A549 (cell line): ENCODE data around the gene PGGHG. TPM values are rescaled to one million over a fixed set of nuclear protein-coding genes. Genes with fewer than 3 reads are reported as not detected.

Experiments
- ATAC-seq, 2 experiments: fragments of 200-7000 bp in 1 of 2; fragments of >200 bp in 1 of 2; cut with Nextera tagmentation in 1 of 2; cut with Tn5 transposase in 1 of 2; 3 replicates each; pipeline versions ENCODE4 v1.8.0 to v1.9.1; 2018 to 2020; ENCODE audit warnings: mild to moderate bottlenecking in 1 of 2, moderate library complexity in 1 of 2
- CTCF ChIA-PET: fragments of 300-600 bp; sonication (Branson Sonifier 250); formaldehyde crosslinking; extraction: SDS; loops from one replicate; lab custom pipeline; 2021; ENCODE audit warnings: antibody characterized with exemption, inconsistent platforms; lab: Yijun Ruan, JAX
- POLR2A ChIA-PET: fragments of 350-600 bp; formaldehyde crosslinking; extraction: SDS; loops from one replicate; lab custom pipeline; 2021; ENCODE audit warnings: antibody characterized with exemption, inconsistent platforms; lab: Yijun Ruan, JAX
- DNase-seq, 2 experiments: peaks; one replicate each; pipeline versions ENCODE4 v3.0.0 to v3.0.0-alpha.2; 2011 to 2016; ENCODE audit warnings: low read depth in 1 of 2, low spot score in 1 of 2
- FAIRE-seq: peaks from 2 replicates; lab custom pipeline; 2011; peaks lifted over from hg19 to GRCh38; lab: Jason Lieb, UNC
- H3K27ac ChIP-seq, 2 experiments: fragments of >200 bp; sonication (Bioruptor Twin); formaldehyde crosslinking; 3 replicates each; pipeline ENCODE4 v1.5.1; 2016 to 2017
- H3K4me1 ChIP-seq: fragments of >200 bp; sonication (Bioruptor Twin); formaldehyde crosslinking; 3 replicates; pipeline ENCODE4 v1.6.1; 2016
- H3K4me2 ChIP-seq: fragments of >200 bp; sonication (Bioruptor Twin); formaldehyde crosslinking; 3 replicates; pipeline ENCODE4 v1.6.1; 2016
- H3K4me3 ChIP-seq: fragments of >200 bp; sonication (Bioruptor Twin); formaldehyde crosslinking; 3 replicates; pipeline ENCODE4 v1.5.1; 2016
- H3K9me3 ChIP-seq: fragments of >200 bp; sonication (Bioruptor Twin); formaldehyde crosslinking; 3 replicates; pipeline ENCODE4 v1.6.1; 2016
- CBX2 ChIP-seq: fragments of 200-600 bp; sonication (generic); IDR thresholded peaks from 2 replicates; pipeline ENCODE4 v1.6.1; 2016; ENCODE audit warnings: low read depth, mild to moderate bottlenecking, borderline replicate concordance
- CEBPB ChIP-seq, 2 experiments: fragments of >200 bp in 1 of 2; sonication (Bioruptor Twin) in 1 of 2; formaldehyde crosslinking in 1 of 2; IDR thresholded peaks; 2 replicates each; pipeline ENCODE4 v1.6.1; 2012 to 2016
- CTCF ChIP-seq: fragments of >200 bp; sonication (Bioruptor Twin); formaldehyde crosslinking; IDR thresholded peaks from 3 replicates; pipeline ENCODE4 v1.5.1; 2016
- EP300 ChIP-seq, 2 experiments: fragments of >200 bp; sonication (Bioruptor Twin); formaldehyde crosslinking; IDR thresholded peaks; 2 replicates in 1 of 2; 3 replicates in 1 of 2; pipeline ENCODE4 v1.6.1; 2016 to 2017
- FOSB ChIP-seq: fragments of 250-450 bp; sonication (Bioruptor Pico); IDR thresholded peaks from 2 replicates; pipeline ENCODE4 v1.5.0; 2020; ENCODE audit warnings: mild to moderate bottlenecking, moderate library complexity
- FOSL2 ChIP-seq, 2 experiments: fragments of 450-650 bp in 1 of 2; fragments of >200 bp in 1 of 2; sonication (Bioruptor Twin) in 1 of 2; formaldehyde crosslinking; IDR thresholded peaks; 2 replicates each; pipeline versions ENCODE4 v1.5.0 to v1.6.1; 2016 to 2020; ENCODE audit warnings: mild to moderate bottlenecking in 1 of 2, moderate library complexity in 1 of 2
- GATA3 ChIP-seq: IDR thresholded peaks from 2 replicates; pipeline ENCODE4 v1.6.1; 2012; ENCODE audit warnings: borderline replicate concordance
- HMGXB4 ChIP-seq: fragments of 250-450 bp; sonication (Bioruptor Pico); IDR thresholded peaks from 2 replicates; pipeline ENCODE4 v1.5.0; 2021; ENCODE audit warnings: mild to moderate bottlenecking, moderate library complexity, borderline replicate concordance
- JUN ChIP-seq, 2 experiments: fragments of >200 bp; sonication (Bioruptor Twin); formaldehyde crosslinking; IDR thresholded peaks; 2 replicates in 1 of 2; 3 replicates in 1 of 2; pipeline ENCODE4 v1.6.1; 2016 to 2017
- JUNB ChIP-seq: fragments of >200 bp; sonication (Bioruptor Twin); formaldehyde crosslinking; IDR thresholded peaks from 2 replicates; pipeline ENCODE4 v1.6.1; 2016
- MAX ChIP-seq: IDR thresholded peaks from 2 replicates; pipeline ENCODE4 v1.6.1; 2012
- NFE2L2 ChIP-seq: fragments of 150-350 bp; conservative IDR thresholded peaks from 2 replicates; pipeline ENCODE4 v1.6.1; 2014; ENCODE audit warnings: low read length
- NPAS2 ChIP-seq: fragments of 250-450 bp; sonication (Bioruptor Pico); IDR thresholded peaks from 2 replicates; pipeline ENCODE4 v1.8.0; 2022; ENCODE audit warnings: mild to moderate bottlenecking, moderate library complexity, borderline replicate concordance
- NR3C1 ChIP-seq: fragments of >200 bp; sonication (Bioruptor Twin); formaldehyde crosslinking; IDR thresholded peaks from 3 replicates; pipeline ENCODE4 v1.6.1; 2017
- POLR2A ChIP-seq: IDR thresholded peaks from 2 replicates; pipeline ENCODE4 v1.6.1; 2012; ENCODE audit warnings: mild to moderate bottlenecking, low read length
- POLR2AphosphoS2 ChIP-seq: conservative IDR thresholded peaks from 2 replicates; pipeline ENCODE4 v1.6.1; 2012; ENCODE audit warnings: low read length, improper control_type of control experiment, inconsistent platforms
- RAD21 ChIP-seq, 2 experiments: fragments of >200 bp in 1 of 2; sonication (Bioruptor Twin) in 1 of 2; formaldehyde crosslinking in 1 of 2; IDR thresholded peaks in 1 of 2; conservative IDR thresholded peaks in 1 of 2; 2 replicates in 1 of 2; 3 replicates in 1 of 2; pipeline ENCODE4 v1.6.1; 2012 to 2018; ENCODE audit warnings: inconsistent platforms in 1 of 2
- RCOR1 ChIP-seq: fragments of 150-350 bp; IDR thresholded peaks from 2 replicates; pipeline ENCODE4 v1.6.1; 2014; ENCODE audit warnings: antibody characterized with exemption, low read length, low read depth
- RFX5 ChIP-seq: fragments of 450-650 bp; IDR thresholded peaks from 2 replicates; pipeline ENCODE4 v1.7.1; 2014; ENCODE audit warnings: antibody characterized with exemption, mild to moderate bottlenecking, moderate library complexity
- SREBF2 ChIP-seq: fragments of 450-650 bp; IDR thresholded peaks from 2 replicates; pipeline ENCODE4 v1.6.1; 2014; ENCODE audit warnings: mild to moderate bottlenecking, moderate library complexity
- ZFP36 ChIP-seq: fragments of 450-650 bp; IDR thresholded peaks from 2 replicates; pipeline ENCODE4 v1.6.1; 2014; ENCODE audit warnings: borderline replicate concordance; ENCODE audit not compliant: partially characterized antibody
- ZSCAN20 ChIP-seq: fragments of 250-450 bp; sonication (Bioruptor Pico); IDR thresholded peaks from 2 replicates; pipeline ENCODE4 v1.8.0; 2022; ENCODE audit warnings: mild to moderate bottlenecking, moderate library complexity
- WGBS: methylation state at CpG from one replicate; pipeline ENCODE4 v1.1.6; 2017; ENCODE audit errors: missing lambda C conversion rate; 5-methylcytosine and 5-hydroxymethylcytosine counted together
- polyA plus RNA-seq, 4 experiments: library from polyadenylated mRNA; depleted of rRNA in 3 of 4; stranded (reverse); fragments of >200 nt; fragmentation: RNase III in 1 of 4; extraction: RNeasy Plus Mini Kit Qiagen cat#74134 plus additional on column Dnase treatment in 1 of 4; gene quantifications; 2 replicates in 3 of 4; 3 replicates in 1 of 4; pipeline ENCODE4 v1.2.3, GENCODE V29; 2011 to 2017

Gene PGGHG
- polyA plus RNA-seq, 2 of the 4 experiments (the other 2 are of a cell fraction) = 7.2 to 19.5 TPM

GRCh38 chr11:299081-299891 lies 10.4 kb downstream of the PGGHG start, which contains the start of gene IFITM5:
Gene IFITM5 (minus strand): TSS chr11:299526. CDS start chr11:299490, 36 bp downstream.
- POLR2A ChIA-PET = no interaction called here
- CTCF ChIA-PET = interaction anchor here (0.6 to 3.2 kb wide), 5 partner anchors 11 to 248 kb away, joined by 3 to 16 read pairs (median 4); no protein-coding TSS in a partner anchor
- no peak for FAIRE-seq
- Histone ChIP-seq H3K4me3 (no peak within 1 kb of the TSS), H3K9me3 (no peaks in the 10 kb centered on the region), H3K27ac (peak within 1 kb of the TSS in 1 of 2 experiments; percentile 19; a peak in 1 of 6 replicates), H3K4me2 (no peak within 1 kb of the TSS), H3K4me1 (no peaks in the 10 kb centered on the region)
- DNase-seq = no peak
- no peak for ATAC-seq
- TF ChIP-seq RFX5 = no peak
- no peak for TF ChIP-seq FOSL2 (IDR thresholded peaks at IDR 0.05)
- no peak for TF ChIP-seq FOSL2 (CRISPR knock-in tag; IDR thresholded peaks at IDR 0.05)
- TF ChIP-seq CEBPB (IDR thresholded peaks at IDR 0.05) = no peak
- no peak for TF ChIP-seq SREBF2
- no peak for TF ChIP-seq RCOR1
- TF ChIP-seq NR3C1 = no peak
- TF ChIP-seq MAX = no peak
- no peak for TF ChIP-seq RAD21 (conservative IDR thresholded peaks at IDR 0.05 in 1 of 2, IDR thresholded peaks at IDR 0.05 in 1 of 2)
- TF ChIP-seq JUN (IDR thresholded peaks at IDR 0.05) = no peak
- TF ChIP-seq, all 56 proteins: peak for 0
- 59% methylated on average over 10 of the region's 40 CpGs for WGBS

- 58% methylated on average over 16 of the region's 20 CpGs for WGBS
- Histone ChIP-seq H3K4me2 (no peak overlapping the region), H3K4me3 (no peak overlapping the region), H3K27ac (0 out of 6 replicates have a peak overlapping the region, but pooled peaks of 1 of the 2 experiments have one; percentile 19), H3K4me1 (no peaks in the 10 kb centered on the region), H3K9me3 (no peaks in the 10 kb centered on the region)
- POLR2A ChIA-PET = no interaction called here
- CTCF ChIA-PET = interaction anchor here (0.6 to 3.2 kb wide), 4 partner anchors 10 to 247 kb away, joined by 3 to 16 read pairs (median 4); no protein-coding TSS in a partner anchor
- DNase-seq = no peak
- peak in 1 of 2 experiments; percentile 28; a peak in 3 of 6 replicates for ATAC-seq
- no peak for TF ChIP-seq EP300 (IDR thresholded peaks at IDR 0.05)
- TF ChIP-seq POLR2AphosphoS2 = no peak
- TF ChIP-seq CBX2 = no peak
- no peak for TF ChIP-seq GATA3
- TF ChIP-seq FOSB (CRISPR knock-in tag) = no peak
- no peak for TF ChIP-seq HMGXB4 (CRISPR knock-in tag)
- TF ChIP-seq RCOR1 = no peak
- TF ChIP-seq ZFP36 = no peak
- FAIRE-seq = no peak
These were observed 11.2 kb downstream of the PGGHG start for GRCh38 chr11:299951-300735.

GRCh38 chr11:303363-303762 lies 14.4 kb downstream of the PGGHG start:
- no peak overlapping the region for H3K4me3 ChIP-seq
- CTCF ChIA-PET = interaction anchor here (0.6 to 5.7 kb wide), 3 partner anchors 21 to 146 kb away, joined by 3 to 33 read pairs (median 33); partner anchors contain the start of gene PTDSS2
- H3K4me2 ChIP-seq = no peak overlapping the region
- FAIRE-seq (no peak), ATAC-seq (no peak), DNase-seq (no peak)
- POLR2A ChIA-PET = no interaction called here
- TF ChIP-seq JUNB (no peak), POLR2A (no peak), CTCF (no peak), NFE2L2 (no peak), CBX2 (no peak), NPAS2 (CRISPR knock-in tag) (no peak), ZSCAN20 (CRISPR knock-in tag) (no peak)
- H3K9me3 ChIP-seq = no peaks in the 10 kb centered on the region
- no peak overlapping the region for H3K27ac ChIP-seq
- H3K4me1 ChIP-seq = peaks cover 11% of the 10 kb centered on the region; the same call in 1 of the 3 replicates
- 85% methylated on average over 12 of the region's 12 CpGs for WGBS
